PC-3 (cell line): Measurements from ENCODE around the gene CDH16.

Experiments used
- EZH2phosphoT487 ChIP-seq: fragments of 300-600 bp; sonication (generic); IDR thresholded peaks from 2 replicates; pipeline ENCODE4 v1.6.1; 2018; ENCODE audit warnings: mild to moderate bottlenecking, antibody characterized with exemption, low read length, borderline replicate concordance
- TF ChIP-seq, protein P1 (sequence below): fragments of 300-600 bp; sonication (generic); conservative IDR thresholded peaks from 2 replicates; pipeline ENCODE4 v1.5.1; 2017; ENCODE audit warnings: antibody characterized with exemption, low read depth, mild to moderate bottlenecking, low read length

DNA sequence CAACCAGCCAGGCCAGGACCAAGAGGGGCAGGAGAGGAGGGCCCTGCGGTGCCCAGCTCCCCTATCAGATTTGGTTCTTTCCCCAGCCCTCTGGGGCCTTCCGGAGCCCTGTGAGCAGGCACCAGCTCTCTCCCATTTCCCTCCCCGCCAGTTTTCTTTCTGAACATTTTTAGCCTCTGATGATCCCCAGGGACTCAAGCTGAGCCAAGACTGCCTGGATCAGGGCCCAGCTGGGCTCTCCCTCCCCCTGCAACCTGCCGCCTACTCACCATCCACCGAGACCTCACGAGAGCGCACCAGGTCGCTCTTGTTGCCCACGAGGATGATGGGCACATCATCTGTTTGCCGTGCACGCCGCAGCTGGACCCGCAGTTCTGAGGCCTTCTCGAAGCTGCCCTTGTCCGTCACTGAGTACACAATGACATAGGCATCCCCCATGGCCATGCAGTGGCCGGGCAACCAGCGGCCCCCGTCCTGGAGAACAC, 4.6 kb upstream of the CDH16 start:
- TF ChIP-seq, protein P1, sequence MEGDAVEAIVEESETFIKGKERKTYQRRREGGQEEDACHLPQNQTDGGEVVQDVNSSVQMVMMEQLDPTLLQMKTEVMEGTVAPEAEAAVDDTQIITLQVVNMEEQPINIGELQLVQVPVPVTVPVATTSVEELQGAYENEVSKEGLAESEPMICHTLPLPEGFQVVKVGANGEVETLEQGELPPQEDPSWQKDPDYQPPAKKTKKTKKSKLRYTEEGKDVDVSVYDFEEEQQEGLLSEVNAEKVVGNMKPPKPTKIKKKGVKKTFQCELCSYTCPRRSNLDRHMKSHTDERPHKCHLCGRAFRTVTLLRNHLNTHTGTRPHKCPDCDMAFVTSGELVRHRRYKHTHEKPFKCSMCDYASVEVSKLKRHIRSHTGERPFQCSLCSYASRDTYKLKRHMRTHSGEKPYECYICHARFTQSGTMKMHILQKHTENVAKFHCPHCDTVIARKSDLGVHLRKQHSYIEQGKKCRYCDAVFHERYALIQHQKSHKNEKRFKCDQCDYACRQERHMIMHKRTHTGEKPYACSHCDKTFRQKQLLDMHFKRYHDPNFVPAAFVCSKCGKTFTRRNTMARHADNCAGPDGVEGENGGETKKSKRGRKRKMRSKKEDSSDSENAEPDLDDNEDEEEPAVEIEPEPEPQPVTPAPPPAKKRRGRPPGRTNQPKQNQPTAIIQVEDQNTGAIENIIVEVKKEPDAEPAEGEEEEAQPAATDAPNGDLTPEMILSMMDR = no peak
- no peak for TF ChIP-seq EZH2phosphoT487
